Measurements from ENCODE around the gene GCLC. TPM values are rescaled to one million over a fixed set of nuclear protein-coding genes. Genes with fewer than 3 reads are reported as not detected.

The GCLC gene
- total and polyA plus RNA-seq, 9 of the 15 experiments (the other 6 are each of a cell fraction or from before 2014, with no cell fraction given) = 3.9 to 20.0 (median 9.4) TPM

- TF ChIP-seq, protein P1, sequence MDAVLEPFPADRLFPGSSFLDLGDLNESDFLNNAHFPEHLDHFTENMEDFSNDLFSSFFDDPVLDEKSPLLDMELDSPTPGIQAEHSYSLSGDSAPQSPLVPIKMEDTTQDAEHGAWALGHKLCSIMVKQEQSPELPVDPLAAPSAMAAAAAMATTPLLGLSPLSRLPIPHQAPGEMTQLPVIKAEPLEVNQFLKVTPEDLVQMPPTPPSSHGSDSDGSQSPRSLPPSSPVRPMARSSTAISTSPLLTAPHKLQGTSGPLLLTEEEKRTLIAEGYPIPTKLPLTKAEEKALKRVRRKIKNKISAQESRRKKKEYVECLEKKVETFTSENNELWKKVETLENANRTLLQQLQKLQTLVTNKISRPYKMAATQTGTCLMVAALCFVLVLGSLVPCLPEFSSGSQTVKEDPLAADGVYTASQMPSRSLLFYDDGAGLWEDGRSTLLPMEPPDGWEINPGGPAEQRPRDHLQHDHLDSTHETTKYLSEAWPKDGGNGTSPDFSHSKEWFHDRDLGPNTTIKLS (IDR thresholded peaks at IDR 0.05; ENCODE audit: borderline replicate concordance, low read depth) = peak; percentile 44; the same call in 1 of the 2 replicates
- TF ChIP-seq ZBTB5 (IDR thresholded peaks at IDR 0.05) = no peak
- TF ChIP-seq RBFOX2 (IDR thresholded peaks at IDR 0.05; ENCODE audit: low read depth, low read length) = peak; percentile 79
- TF ChIP-seq, protein P2, sequence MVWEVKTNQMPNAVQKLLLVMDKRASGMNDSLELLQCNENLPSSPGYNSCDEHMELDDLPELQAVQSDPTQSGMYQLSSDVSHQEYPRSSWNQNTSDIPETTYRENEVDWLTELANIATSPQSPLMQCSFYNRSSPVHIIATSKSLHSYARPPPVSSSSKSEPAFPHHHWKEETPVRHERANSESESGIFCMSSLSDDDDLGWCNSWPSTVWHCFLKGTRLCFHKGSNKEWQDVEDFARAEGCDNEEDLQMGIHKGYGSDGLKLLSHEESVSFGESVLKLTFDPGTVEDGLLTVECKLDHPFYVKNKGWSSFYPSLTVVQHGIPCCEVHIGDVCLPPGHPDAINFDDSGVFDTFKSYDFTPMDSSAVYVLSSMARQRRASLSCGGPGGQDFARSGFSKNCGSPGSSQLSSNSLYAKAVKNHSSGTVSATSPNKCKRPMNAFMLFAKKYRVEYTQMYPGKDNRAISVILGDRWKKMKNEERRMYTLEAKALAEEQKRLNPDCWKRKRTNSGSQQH (CRISPR knock-in tag; IDR thresholded peaks at IDR 0.05) = no peak
- no peak for TF ChIP-seq TSC22D4 (tag; IDR thresholded peaks at IDR 0.05)
- peak; percentile 72; the same call in 1 of the 2 replicates for TF ChIP-seq BCOR (IDR thresholded peaks at IDR 0.05)
- peak; percentile 88 for TF ChIP-seq ARID4B (CRISPR knock-in tag; IDR thresholded peaks at IDR 0.05)
- peak; percentile 89 for TF ChIP-seq ESRRA (IDR thresholded peaks at IDR 0.05; ENCODE audit: borderline replicate concordance, low read depth)
- TF ChIP-seq MBD2 (IDR thresholded peaks at IDR 0.05; ENCODE audit: borderline replicate concordance, low read depth) = no peak
These were observed 3.1 kb upstream of the GCLC start (continued) for GRCh38 chr6:53547811-53548496.

All from K562 (cell line).